GM10266 (cell line): ENCODE data around the gene CD24.
A peak's percentile ranks its signal among the peaks of the same experiment; 100 is the strongest.
"Not testable (repeated sequence)": the region's sequence is repeated elsewhere in the genome, so short reads cannot be mapped to it uniquely, and the experiment has no call there.

Experiments used
- DNase-seq: peaks from one replicate; pipeline ENCODE4 v3.0.0; 2012; ENCODE audit errors: extremely low spot score
- TF ChIP-seq, protein P1 (sequence below): IDR thresholded peaks from 2 replicates; pipeline ENCODE4 v1.5.1; 2012; ENCODE audit warnings: mild to moderate bottlenecking, low read depth; ENCODE audit not compliant: control insufficient read depth, insufficient read depth; ENCODE audit errors: missing control alignments

The CD24 gene, protein sequence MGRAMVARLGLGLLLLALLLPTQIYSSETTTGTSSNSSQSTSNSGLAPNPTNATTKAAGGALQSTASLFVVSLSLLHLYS

DNA sequence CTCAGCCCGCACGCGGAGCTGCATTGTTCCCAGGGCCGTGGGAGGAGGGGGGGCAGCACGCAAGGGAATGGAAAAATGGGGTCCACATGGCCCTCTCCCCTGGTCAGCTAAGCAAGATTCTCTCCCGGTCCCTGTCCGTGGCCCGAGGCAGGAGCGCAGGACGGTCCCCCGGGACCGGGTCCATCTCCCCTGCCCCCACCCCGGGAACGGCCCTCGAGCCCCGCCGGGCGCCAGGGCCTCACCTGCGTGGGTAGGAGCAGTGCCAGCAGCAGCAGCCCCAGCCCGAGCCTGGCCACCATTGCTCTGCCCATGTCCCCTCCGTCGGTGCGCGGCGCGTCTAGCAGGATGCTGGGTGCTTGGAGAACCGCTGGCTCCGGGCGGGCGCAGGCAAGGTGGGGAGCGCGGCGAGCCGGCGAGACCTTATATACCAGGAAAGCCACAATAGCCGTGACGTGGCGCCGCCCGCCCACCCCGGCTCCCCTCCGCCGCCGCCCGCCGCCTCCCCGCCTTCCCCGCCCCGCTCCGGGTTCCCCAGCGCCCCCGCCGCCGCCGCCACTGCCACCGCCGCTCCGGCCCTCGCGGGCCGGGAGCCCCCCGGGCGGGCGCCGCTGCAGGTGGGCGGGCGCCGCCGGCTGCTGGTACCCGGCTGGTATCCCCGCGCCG lies at the start of gene CD24:
TSS of gene CD24 (minus strand) at position 394 of the 663 bp plus-strand sequence. CDS start at position 311, 83 bp downstream.
- peak; percentile 30 for DNase-seq
- TF ChIP-seq, protein P1, sequence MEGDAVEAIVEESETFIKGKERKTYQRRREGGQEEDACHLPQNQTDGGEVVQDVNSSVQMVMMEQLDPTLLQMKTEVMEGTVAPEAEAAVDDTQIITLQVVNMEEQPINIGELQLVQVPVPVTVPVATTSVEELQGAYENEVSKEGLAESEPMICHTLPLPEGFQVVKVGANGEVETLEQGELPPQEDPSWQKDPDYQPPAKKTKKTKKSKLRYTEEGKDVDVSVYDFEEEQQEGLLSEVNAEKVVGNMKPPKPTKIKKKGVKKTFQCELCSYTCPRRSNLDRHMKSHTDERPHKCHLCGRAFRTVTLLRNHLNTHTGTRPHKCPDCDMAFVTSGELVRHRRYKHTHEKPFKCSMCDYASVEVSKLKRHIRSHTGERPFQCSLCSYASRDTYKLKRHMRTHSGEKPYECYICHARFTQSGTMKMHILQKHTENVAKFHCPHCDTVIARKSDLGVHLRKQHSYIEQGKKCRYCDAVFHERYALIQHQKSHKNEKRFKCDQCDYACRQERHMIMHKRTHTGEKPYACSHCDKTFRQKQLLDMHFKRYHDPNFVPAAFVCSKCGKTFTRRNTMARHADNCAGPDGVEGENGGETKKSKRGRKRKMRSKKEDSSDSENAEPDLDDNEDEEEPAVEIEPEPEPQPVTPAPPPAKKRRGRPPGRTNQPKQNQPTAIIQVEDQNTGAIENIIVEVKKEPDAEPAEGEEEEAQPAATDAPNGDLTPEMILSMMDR = no peak

DNA sequence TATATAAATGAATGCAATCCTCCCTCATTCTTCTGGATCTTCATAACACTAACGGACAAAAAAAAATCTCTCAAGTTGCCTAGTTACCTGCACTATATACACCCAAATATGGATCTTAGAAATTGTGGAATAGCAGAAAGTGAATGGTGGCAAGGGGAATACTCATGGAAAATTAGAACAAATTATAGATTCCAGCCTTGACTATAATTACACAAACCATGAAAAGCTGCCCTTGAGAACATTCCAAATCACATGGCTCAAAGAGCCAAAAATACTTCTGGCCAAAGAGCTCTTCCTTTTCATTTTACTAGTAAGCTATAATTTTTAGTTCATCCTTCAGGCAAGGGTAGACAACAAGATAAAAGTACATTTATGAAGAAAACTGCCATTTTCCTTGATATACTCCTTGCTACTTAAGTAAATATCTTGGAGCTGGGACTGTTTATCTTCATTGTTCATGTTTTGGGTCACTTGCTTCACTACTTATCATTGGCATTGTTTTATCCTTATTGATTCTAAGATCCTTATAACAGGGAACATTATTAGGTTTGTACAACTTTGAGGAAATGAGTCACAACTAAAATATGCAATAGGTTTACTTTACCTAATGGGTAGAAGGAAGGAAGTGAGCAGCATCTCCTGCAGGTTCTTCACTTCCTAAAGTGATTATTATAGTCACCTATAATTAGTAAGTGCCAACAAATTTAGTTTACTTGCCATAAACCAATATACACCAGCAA lies 47.1 kb upstream of the CD24 start:
- no peak for DNase-seq

DNA sequence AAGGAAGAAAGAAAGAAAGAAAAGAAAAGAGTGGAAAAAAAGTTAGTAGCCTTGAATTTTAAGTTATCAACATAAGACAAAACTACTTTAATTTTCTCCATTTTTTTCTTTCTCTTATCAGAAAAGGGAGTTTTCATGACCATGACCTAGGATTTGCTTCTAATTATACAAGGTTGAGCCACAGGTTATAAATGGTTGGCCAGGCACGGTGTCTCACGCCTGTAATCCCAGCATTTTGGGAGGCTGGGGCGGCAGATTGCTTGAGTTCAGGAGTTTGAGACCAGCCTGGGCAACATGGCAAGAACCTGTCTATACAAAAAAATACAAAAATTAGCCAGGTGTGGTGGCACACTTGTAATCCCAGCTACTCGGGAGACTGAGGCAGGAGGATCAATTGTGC lies 45.7 kb upstream of the CD24 start:
- TF ChIP-seq, protein P1 = no peak
- DNase-seq = no peak

More for the DNA sequence above, 47.1 kb upstream of the CD24 start:
- TF ChIP-seq, protein P1 = no peak

DNA sequence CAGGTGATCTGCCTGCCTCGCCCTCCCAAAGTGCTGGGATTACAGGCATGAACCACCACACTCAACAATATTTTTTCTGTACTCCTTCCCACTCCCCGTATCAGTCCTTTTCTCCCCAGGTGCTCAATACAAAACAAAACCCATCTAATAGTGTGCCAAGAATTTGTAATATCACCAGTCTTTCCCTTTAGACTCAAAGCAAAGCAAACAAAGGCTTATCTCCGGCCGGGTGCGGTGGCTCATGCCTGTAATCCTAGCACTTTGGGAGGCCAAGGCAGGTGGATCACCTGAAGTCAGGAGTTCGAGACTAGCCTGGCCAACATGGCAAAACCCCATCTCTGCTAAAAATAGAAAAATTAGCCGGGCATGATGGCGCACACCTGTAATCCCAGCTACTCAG lies 45.1 kb upstream of the CD24 start:
- not testable (repeated sequence) for DNase-seq

DNA sequence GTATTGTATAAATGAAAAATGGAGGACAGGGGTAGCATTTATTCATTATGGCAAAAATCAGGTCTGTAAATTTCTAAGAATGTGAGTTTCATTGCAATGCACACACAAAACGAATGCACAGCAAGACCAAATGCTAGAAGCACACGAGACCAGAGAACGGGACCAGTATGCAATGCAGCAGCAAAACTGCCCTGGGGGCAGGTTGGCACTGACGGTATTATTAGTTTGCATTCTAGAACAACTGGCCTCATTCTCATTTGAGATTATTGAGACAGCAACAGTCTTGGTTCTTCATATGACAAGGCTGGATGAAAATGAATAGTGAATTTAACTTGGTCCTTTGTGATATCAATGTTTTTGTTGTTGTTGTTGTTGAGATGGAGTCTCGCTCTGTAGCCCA lies 44.5 kb upstream of the CD24 start:
- TF ChIP-seq, protein P1 = no peak
- DNase-seq = no peak

DNA sequence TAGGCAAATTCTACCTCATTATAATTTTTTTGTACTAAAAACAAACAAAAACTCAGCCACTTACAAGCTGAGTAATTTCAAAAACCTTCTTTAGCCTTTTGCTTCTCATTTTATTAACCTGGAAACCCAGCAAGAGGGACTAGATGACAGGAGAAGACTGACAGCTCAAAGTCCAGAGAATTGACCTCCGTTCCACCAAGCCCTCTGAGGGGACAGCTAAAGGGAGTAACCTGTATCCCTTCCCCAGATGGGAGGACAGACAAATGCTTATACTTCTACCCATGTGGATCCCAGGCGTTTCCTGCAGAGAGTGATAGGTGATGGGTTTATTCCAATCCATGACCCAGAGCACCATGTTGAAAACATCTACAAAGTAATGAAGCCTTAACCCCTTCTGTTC lies 35.0 kb upstream of the CD24 start:
- DNase-seq = no peak
- TF ChIP-seq, protein P1 = no peak

DNA sequence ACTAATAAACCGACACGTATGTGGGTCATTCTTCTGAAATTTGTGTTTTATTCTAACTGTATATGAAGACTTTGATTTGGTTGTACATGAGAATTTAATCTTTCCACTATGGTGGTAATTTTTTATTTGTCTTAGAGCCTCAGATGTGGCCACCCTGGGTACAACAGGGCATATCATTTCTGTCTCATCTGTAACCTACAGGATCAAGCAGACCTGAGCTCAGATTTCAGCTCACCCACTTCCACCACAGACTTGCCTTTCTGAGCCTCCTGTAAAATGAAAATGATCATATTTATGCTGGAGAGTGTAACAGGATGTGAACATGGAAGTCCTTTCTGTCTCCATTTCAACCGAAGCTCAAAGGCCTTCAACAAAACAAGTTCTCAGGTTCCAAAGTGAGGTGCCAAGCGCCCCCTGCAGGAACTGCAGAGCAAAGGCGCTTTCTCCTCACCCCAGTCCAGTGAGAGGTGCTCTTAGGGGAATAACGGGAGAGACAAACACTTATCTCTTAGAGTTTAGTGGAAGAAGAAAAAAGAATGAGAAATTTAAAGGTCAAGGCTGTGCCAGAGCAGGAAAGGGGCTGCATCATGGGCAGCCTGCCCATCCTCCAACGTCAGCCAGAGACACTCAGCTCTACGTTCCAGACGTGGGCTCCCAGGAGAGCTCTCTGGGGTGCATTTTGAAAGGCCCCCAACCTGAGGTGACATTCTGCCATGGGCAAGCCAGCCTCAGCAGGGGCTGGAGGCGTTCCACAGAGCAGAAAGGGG lies 23.0 kb upstream of the CD24 start:
- TF ChIP-seq, protein P1 = peak; percentile 90
- DNase-seq = peak; percentile 71
